Stomach (tissue), 9 donors: ENCODE data around the gene MYO1E. TPM values are rescaled to one million over a fixed set of nuclear protein-coding genes. Genes with fewer than 3 reads are reported as not detected.
"Not testable (repeated sequence)": the region's sequence is repeated elsewhere in the genome, so short reads cannot be mapped to it uniquely, and the experiment has no call there.

ENCODE experiments used
- DNase-seq, 2 donors: peaks; one replicate each; pipeline versions ENCODE4 v3.0.0 to v3.0.0-alpha.2; 2013 to 2019
- H3K27ac ChIP-seq, 5 donors: fragments of 200-600 bp in 4 of 5; sonication (generic) in 4 of 5; one replicate each; pipeline ENCODE4 v1.5.1; 2013 to 2019; ENCODE audit warnings: mild to moderate bottlenecking in 1 of 5, moderate library complexity in 1 of 5
- H3K27me3 ChIP-seq, 3 donors: fragments of 200-600 bp; sonication (generic); one replicate each; pipeline ENCODE4 v1.5.1; 2017 to 2019; ENCODE audit warnings: mixed run types in 1 of 3
- H3K36me3 ChIP-seq, 4 donors: fragments of 200-600 bp; sonication (generic); 1 replicate in 3 of 4; 2 replicates in 1 of 4; pipeline ENCODE4 v1.5.1; 2016 to 2019
- H3K4me1 ChIP-seq, 4 donors: fragments of 200-600 bp; sonication (generic); one replicate each; pipeline ENCODE4 v1.5.1; 2016 to 2019
- H3K4me3 ChIP-seq, 4 donors: fragments of 200-600 bp; sonication (generic) in 3 of 4; one replicate each; pipeline ENCODE4 v1.5.1; 2016 to 2019; ENCODE audit warnings: mild to moderate bottlenecking in 1 of 4
- H3K9me3 ChIP-seq, 4 donors: fragments of 200-600 bp; sonication (generic); one replicate each; pipeline ENCODE4 v1.5.1; 2016 to 2019
- EP300 ChIP-seq: sonication (generic); formaldehyde crosslinking; IDR thresholded peaks from one replicate; pipeline ENCODE4 v1.6.1; 2017; ENCODE audit warnings: antibody characterized with exemption
- POLR2A ChIP-seq, 4 donors: fragments of 450-650 bp; IDR thresholded peaks; one replicate each; pipeline ENCODE4 v1.6.1; 2016; ENCODE audit warnings: antibody characterized with exemption in 4 of 4, control low read depth in 2 of 4, mild to moderate bottlenecking in 1 of 4, moderate library complexity in 1 of 4
- POLR2AphosphoS5 ChIP-seq, 3 donors: sonication (generic); formaldehyde crosslinking; IDR thresholded peaks; one replicate each; pipeline ENCODE4 v1.6.1; 2016; ENCODE audit warnings: antibody characterized with exemption in 3 of 3
- WGBS, 5 donors: extraction: QIAGEN DNeasy Blood & Tissue Kit in 3 of 5; methylation state at CpG; one replicate each; pipeline versions ENCODE4 v1.1.5 to v1.1.7; 2013 to 2018; 5-methylcytosine and 5-hydroxymethylcytosine counted together
- intact Hi-C: fragments of 100-400 bp; cut with DNase I; formaldehyde crosslinking; loops from one replicate; pipeline ENCODE4 v1.15.1; 2023; ENCODE audit warnings: low total_unique reads
- polyA plus RNA-seq, 3 donors: library from polyadenylated mRNA; stranded (reverse); fragments of 200-250 nt; gene quantifications; one replicate each; pipeline ENCODE4 v1.2.3, GENCODE V29; 2013
- total RNA-seq, 5 donors: library from RNA; depleted of rRNA; stranded (reverse); fragments of >200 nt; gene quantifications; one replicate each; pipeline versions ENCODE4 v1.1.0 to v1.2.3, GENCODE V29; 2014 to 2016
- TF ChIP-seq, protein P1 (sequence below), 7 experiments: fragments of 450-650 bp in 4 of 7; fragments of 200-600 bp in 3 of 7; sonication (generic) in 3 of 7; IDR thresholded peaks; one replicate each; pipeline ENCODE4 v1.5.1; 2016 to 2019; ENCODE audit warnings: antibody characterized with exemption in 7 of 7, control low read depth in 2 of 7, mild to moderate bottlenecking in 1 of 7
- donor health status: healthy with polysubstance abuse.
- donor health status: Bipolar disorder and iron deficiency.
- donor health status: healthy.

MYO1E gene
- total and polyA plus RNA-seq, 8 donors, result 15.1 to 380 (median 46.3) TPM

DNA sequence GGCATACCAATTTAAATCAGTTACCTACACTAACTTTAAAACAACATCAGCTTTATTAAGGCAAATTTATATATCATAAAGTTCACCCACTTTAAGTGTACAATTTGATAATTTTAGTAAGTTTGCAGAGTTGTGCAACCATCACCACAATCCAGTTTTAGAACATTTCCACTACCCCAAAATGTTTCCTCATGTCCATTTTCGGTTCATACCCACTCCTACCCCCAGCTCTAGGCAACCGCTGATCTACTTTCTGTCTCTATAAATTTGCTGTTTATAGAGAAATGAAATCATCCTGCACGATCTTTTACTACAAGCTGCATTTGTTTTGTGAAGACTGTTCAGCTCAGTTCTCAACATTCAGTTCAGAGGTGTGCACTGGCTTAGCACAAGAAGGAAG lies 33.8 kb upstream of the MYO1E start:
- WGBS, 5 donors, result 53 to 78% (median 63%) methylated on average over 3 of the region's 3 CpGs
- TF ChIP-seq POLR2AphosphoS5 (IDR thresholded peaks at IDR 0.05) (no peak), EP300 (no peak), POLR2A (IDR thresholded peaks at IDR 0.05) (no peak)
- TF ChIP-seq, protein P1, sequence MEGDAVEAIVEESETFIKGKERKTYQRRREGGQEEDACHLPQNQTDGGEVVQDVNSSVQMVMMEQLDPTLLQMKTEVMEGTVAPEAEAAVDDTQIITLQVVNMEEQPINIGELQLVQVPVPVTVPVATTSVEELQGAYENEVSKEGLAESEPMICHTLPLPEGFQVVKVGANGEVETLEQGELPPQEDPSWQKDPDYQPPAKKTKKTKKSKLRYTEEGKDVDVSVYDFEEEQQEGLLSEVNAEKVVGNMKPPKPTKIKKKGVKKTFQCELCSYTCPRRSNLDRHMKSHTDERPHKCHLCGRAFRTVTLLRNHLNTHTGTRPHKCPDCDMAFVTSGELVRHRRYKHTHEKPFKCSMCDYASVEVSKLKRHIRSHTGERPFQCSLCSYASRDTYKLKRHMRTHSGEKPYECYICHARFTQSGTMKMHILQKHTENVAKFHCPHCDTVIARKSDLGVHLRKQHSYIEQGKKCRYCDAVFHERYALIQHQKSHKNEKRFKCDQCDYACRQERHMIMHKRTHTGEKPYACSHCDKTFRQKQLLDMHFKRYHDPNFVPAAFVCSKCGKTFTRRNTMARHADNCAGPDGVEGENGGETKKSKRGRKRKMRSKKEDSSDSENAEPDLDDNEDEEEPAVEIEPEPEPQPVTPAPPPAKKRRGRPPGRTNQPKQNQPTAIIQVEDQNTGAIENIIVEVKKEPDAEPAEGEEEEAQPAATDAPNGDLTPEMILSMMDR (IDR thresholded peaks at IDR 0.05), result no peak

DNA sequence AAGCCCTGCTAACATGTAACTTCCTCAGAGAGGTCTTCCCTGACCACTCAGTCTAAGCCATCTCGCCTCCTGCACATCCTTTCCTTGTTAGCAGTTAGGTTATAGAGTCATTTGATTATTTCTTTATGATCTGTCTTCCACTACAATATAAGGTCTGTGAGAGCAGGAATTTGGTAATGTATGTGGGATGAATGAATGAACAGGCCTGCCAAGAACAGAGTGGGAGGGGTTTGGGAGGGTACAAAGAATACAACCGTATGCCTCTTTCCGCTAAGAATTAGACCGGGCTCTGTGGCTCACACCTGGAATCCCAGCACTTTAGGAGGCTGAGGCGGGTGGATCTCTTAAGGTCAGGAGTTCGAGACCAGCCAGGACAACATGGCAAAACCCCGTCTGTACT lies 32.4 kb upstream of the MYO1E start:
- DNase-seq, result no peak
- intact Hi-C loops, result no loop called here
- 72 to 81% (median 79%) methylated on average over 7 of the region's 7 CpGs for WGBS, 5 donors

More for the DNA sequence above, 33.8 kb upstream of the MYO1E start:
- no peak for DNase-seq
- Histone ChIP-seq H3K4me3 (no peak overlapping the region), H3K4me1 (peaks cover 0 to 18% (median 10%) of the 10 kb centered on the region in 4 donors), H3K27me3 (no peaks in the 10 kb centered on the region), H3K36me3 (no peaks in the 10 kb centered on the region), H3K9me3 (no peaks in the 10 kb centered on the region), H3K27ac (no peak overlapping the region)
- intact Hi-C loops, result no loop called here

DNA sequence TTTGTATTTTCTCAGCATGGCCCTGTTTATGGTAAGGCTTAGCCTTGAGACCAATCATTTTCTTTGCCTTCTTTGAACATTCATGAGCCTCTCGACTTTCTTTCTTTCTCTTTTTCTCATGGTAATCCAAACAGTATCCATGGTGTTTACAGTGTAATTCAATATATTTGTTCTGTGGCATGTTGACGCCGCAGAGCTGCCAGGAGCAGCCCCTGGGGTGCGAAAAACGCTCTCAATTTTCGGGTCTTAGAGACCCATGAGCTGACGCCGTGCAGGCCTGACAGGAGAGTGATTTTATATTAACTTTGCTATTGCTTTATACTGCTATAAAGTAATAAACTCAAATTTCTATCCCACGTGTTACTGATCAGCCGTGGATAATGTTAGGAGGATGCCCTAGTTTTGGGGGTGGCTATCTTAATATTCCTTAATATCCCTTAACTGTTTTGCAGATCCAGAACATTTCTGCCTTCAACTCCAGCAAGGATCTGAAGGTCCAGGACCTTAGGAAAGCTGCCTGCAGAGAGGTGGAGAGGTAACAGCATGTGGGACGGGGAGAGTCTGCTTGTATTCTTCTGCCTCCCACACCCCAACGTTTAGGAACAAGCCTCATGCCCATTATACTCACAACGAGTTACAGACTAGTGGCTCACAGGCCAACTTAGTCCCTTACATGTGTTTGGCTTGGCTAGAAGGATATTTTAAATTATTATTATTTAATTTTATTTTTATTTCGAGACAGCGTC lies 29.3 kb upstream of the MYO1E start:
- Histone ChIP-seq H3K36me3 (no peaks in the 10 kb centered on the region), H3K4me1 (peaks cover 0 to 13% (median 5%) of the 10 kb centered on the region in 4 donors), H3K27ac (no peak overlapping the region), H3K4me3 (no peak overlapping the region), H3K27me3 (no peaks in the 10 kb centered on the region), H3K9me3 (no peaks in the 10 kb centered on the region)
- intact Hi-C loops, result no loop called here
- no peak for DNase-seq
- TF ChIP-seq EP300 (no peak), POLR2AphosphoS5 (IDR thresholded peaks at IDR 0.05) (no peak), POLR2A (IDR thresholded peaks at IDR 0.05) (no peak)
- TF ChIP-seq, protein P1 (IDR thresholded peaks at IDR 0.05), result no peak
- WGBS, 5 donors, result 41 to 57% (median 50%) methylated on average over 15 of the region's 15 CpGs

More for the DNA sequence above, 32.4 kb upstream of the MYO1E start:
- H3K27ac ChIP-seq, result no peak overlapping the region
- H3K27me3 ChIP-seq, result no peaks in the 10 kb centered on the region
- H3K4me3 ChIP-seq, result no peak overlapping the region
- TF ChIP-seq POLR2A (IDR thresholded peaks at IDR 0.05) (no peak), EP300 (no peak), POLR2AphosphoS5 (IDR thresholded peaks at IDR 0.05) (no peak)
- TF ChIP-seq, protein P1 (IDR thresholded peaks at IDR 0.05), result no peak
- H3K36me3 ChIP-seq, result no peaks in the 10 kb centered on the region
- H3K4me1 ChIP-seq, result peaks cover 0 to 11% (median 4%) of the 10 kb centered on the region in 4 donors
- no peaks in the 10 kb centered on the region for H3K9me3 ChIP-seq

DNA sequence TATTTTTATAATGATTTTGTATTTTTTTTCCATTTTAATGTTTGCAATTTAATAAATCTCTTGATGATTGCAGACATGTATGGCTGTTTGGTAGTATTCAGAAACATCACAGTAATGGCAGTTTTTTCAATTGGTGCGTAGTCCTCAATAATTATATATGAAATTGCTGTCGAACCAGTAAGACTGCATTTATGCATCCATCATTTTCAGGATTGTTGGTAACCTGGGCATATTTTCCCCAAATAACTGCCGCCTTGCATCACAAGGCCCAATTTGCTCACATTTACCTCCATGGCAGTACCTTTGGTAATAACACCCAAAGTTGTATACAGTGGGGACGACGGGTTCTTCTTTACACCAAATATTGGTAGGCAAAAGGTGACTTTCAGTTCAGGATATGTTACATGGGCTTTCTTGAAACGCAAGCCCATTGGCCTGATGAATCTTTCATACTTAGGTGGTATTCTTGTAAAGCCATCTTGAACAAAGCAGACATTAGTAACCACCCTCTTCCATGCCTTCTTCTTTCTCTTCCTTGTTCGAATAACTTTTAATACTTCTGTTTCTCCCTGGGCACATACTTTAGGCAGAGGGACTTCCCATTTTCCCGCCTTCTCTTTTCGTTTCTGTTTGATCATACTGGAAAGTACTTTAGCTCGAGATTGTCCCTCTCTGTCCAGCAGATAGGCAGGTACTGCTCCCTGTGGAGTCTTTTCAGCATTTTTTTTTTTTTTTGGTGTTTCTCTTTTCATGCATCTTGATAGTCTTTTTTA lies 28.6 kb upstream of the MYO1E start:
- 65 to 75% (median 68%) methylated on average over 10 of the region's 10 CpGs for WGBS, 5 donors
- intact Hi-C loops, DNase-seq, H3K4me3 ChIP-seq, H3K27ac ChIP-seq, H3K27me3 ChIP-seq, H3K9me3 ChIP-seq, H3K36me3 ChIP-seq: not testable (repeated sequence)
- H3K4me1 ChIP-seq, result peaks cover 0 to 13% (median 5%) of the 10 kb centered on the region in 4 donors
